TTC549 (cell line): ENCODE data around the gene LIMA1.
A peak's percentile ranks its signal among the peaks of the same experiment; 100 is the strongest.
"Not testable (repeated sequence)": the region's sequence is repeated elsewhere in the genome, so short reads cannot be mapped to it uniquely, and the experiment has no call there.

Experiments
- FAIRE-seq: peaks from 2 replicates; lab custom pipeline; 2012; peaks lifted over from hg19 to GRCh38; lab: Jason Lieb, UNC

The LIMA1 gene

DNA sequence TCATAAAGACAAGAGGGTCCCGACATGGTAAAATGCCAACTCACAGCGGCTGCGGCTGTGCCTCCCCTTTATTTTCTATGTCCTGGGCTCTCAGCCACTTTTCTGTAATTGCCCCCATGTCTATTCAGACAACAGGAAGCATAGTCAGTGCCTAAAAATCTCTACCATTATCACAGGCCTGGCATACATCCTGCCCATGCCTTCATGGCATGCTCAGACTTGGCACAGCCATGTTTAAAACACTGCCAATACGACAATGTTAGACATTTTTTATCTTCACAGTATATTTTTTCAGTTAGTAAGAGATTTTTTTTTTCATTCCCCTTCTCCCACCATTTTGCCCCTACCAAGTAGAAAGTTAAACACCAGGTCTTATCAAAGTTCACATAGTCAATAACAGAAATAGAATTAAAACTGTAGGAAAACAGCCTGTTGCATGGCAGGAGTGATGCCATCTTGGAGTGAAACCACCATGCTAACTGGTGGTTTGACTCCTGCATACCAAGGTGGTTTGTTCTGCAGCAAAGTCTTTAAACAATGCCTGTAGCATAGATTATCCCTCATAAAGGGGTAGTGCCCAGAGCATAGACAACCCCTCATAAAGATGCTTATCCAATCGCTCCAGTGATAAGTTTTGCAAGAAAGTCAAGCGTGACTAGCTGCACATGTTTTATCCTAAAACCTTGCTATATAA, 97.2 kb downstream of the LIMA1 start:
- no peak for FAIRE-seq

- no peak for FAIRE-seq
These were observed 97.9 kb downstream of the LIMA1 start for GRCh38 chr12:50185301-50185895.

DNA sequence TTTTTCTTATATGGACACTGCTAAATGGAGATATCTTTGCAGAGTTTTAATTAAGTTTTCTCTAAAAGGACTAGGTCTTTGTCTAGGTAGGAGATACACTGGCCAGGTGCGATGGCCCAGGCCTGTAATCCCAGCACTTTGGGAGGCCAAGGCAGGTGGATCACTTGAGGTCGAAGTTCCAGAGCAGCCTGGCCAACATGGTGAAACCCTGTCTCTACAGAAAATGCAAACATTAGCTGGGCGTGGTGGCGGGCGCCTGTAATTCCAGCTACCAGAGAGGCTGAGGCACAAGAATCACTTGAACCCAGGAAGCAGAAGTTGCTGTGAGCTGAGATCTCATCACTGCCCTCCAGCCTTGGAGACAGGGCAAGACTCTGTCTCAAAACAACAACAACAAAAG, 99.1 kb downstream of the LIMA1 start:
- no peak for FAIRE-seq

- no peak for FAIRE-seq
These were observed 100.9 kb downstream of the LIMA1 start for GRCh38 chr12:50182461-50182860.

GRCh38 chr12:50181691-50182090, 101.6 kb downstream of the LIMA1 start:
- no peak for FAIRE-seq

GRCh38 chr12:50175716-50176026, 107.6 kb downstream of the LIMA1 start:
- no peak for FAIRE-seq

GRCh38 chr12:50174971-50175715, 108.2 kb downstream of the LIMA1 start:
- peak; percentile 94 for FAIRE-seq

DNA sequence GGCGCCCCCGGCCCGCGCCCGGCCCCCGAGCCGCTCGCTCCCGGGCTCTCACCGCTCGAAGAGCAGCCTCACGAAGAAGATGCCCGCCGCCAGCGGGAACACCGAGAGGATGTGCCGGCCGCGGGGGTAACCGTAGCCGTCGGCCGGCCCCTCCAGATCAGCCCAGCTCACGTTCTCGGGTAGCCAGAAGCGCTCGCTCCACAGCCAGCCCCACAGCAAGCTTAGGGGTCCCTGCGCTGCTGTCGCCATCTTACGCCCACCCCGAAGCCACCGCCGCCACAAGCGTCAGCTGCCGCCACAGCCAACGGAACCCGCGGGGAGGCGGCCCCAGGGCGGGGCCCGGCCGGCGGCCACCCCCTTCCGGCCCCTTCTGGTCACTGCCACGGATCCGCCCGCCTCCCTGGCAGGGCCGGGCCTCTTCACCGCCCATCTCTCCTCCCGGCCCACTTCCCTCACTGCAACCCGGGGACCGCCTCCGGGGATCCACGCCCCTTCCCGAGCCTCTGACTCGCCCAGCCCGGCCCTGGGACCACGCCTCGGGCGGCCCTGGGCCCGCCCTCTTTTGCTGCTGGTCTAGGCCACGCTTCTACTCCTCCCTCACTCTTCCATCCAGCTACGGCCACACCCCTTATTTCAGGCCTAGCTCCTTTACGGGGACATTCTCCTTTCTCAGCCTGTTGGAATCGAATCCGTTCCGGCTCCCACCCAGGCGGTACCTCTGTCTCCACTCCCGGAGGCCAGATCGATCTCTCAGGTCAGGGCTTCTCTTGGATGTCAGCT, 116.1 kb downstream of the LIMA1 start, which contains the start of gene CERS5:
TSS of gene CERS5 (minus strand) at position 321 of the 780 bp plus-strand sequence. CDS start at position 249, 72 bp downstream.
- peak; percentile 82 for FAIRE-seq

DNA sequence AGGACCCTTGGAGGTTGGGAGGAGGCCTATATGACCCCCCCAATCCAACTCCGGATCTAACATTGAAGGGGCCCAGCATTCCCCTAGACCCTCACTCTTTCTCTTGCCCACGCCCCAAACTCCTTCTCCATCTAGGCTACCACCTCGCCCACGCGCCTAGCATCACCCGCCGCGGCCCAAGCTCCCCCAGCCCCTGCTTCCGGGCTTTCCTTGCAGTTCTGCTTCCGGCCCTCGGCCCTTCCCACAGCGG, 116.6 kb downstream of the LIMA1 start:
- FAIRE-seq, result no peak

DNA sequence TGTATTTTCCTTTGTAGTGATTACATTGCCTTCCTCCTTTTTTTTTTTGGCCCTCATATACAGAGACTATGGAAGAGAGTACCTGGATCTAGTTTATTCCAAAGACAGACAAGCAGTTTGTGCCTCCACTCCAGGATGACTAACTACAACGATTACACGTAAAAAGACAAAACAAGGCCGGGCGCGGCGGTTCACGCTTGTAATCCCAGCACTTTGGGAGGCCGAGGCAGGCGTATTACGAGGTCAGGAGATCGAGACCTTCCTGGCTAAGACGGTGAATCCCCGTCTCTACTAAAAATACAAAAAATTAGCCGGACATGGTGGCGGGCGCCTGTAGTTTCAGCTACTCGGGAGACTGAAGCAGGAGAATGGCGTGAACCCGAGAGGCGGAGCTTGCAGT, 118.4 kb downstream of the LIMA1 start:
- FAIRE-seq, result no peak

DNA sequence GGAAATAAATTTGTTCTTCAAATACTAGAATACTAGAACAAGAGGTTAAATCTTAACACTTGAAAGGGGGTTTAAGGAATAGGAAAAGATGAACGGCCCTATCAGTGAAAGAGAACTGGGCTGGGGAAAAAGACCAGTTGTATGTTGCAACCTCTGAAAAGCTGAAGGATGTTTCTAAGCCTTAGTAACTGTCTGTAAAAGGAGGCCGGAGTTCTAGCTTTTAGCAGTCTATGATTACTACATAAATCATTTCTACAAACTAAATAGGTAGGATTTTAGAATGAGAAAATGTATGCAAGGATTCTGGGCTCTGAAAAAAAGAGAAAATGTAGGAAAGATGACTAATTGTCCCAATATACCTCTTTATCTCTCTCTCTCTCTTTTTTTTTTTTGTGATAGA, 121.1 kb downstream of the LIMA1 start:
- FAIRE-seq, result no peak

GRCh38 chr12:50160643-50161042, 122.7 kb downstream of the LIMA1 start:
- no peak for FAIRE-seq

GRCh38 chr12:50157259-50157658, 126.1 kb downstream of the LIMA1 start:
- no peak for FAIRE-seq

- FAIRE-seq, result no peak
These were observed 126.7 kb downstream of the LIMA1 start for GRCh38 chr12:50156641-50157040.

DNA sequence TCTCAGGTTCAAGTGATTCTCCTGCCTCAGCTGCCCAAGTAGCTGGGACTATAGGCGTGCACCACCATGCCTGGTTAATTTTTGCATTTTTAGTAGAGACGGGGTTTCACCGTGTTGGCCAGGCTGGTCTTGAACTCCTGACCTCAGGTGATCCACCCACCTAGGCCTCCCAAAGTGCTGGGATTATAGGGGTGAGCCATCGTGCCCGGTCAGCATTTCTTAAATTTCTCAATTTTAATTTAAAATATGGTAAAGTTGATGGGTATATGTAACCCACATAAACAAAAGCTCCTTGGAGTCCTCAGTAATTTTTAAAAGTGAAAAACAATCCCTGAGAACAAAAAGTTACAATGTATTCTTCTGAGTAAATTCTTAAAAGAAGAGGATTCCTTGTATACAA, 128.4 kb downstream of the LIMA1 start:
- not testable (repeated sequence) for FAIRE-seq

- FAIRE-seq, result no peak
These were observed 132.2 kb downstream of the LIMA1 start for GRCh38 chr12:50151047-50151687.

DNA sequence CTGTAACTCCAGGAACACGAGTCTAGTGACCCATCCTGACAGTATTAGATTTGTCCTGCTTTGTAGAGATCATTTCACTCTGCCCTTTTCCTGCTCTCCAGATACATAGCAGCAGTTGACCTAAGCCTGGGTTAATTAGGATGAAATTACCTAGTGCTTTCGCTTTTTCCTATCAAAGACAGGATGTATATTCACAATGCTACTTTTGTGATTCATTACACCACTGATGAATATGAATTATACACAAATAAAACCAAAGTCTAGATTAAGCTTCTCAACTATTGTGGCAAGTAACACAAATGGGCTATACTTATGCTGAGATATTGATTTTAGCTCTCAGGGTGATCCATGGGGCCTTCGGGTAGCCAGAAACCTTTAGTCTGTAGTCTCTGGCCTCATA, 134.0 kb downstream of the LIMA1 start:
- no peak for FAIRE-seq

DNA sequence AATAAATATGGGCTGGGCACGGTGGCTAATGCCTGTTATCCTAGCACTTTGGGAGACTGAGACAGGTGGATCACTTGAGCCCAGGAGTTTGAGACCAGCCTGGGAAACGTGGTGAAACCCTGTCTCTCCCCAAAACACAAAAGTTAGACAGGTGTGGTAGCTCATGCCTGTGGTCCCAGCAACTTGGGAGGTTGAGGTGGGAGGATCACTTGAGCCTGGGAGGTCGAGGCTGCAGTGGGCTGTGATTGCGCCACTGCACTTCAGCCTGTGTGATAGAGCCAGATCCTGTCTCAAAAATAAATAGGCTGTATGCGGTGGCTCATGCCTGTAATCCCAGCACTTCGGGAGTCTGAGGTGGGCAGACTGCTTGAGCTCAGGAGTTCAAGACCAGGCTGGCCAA, 135.3 kb downstream of the LIMA1 start:
- FAIRE-seq, result not testable (repeated sequence)

- FAIRE-seq, result no peak
These were observed 136.0 kb downstream of the LIMA1 start for GRCh38 chr12:50147281-50147680.

DNA sequence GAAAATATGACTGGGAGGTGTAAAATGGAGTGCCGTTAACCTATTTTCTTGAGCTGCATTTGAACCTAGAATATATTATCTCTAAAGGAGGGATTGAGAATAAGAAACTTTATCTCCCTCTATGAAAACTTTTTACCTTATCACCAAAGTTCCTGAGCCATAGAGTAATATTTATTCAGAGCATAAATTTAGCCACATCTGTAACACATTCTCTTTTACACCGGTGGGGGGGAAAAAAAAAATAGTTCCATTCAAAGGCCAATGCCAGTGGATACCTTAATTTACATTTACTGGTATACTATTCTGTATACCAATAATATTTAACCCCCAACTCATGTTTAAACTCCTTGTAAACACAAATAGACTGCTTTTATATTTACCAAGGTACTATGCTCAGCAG, 137.9 kb downstream of the LIMA1 start:
- no peak for FAIRE-seq

- FAIRE-seq, result no peak
These were observed 140.3 kb downstream of the LIMA1 start for GRCh38 chr12:50142993-50143392.

DNA sequence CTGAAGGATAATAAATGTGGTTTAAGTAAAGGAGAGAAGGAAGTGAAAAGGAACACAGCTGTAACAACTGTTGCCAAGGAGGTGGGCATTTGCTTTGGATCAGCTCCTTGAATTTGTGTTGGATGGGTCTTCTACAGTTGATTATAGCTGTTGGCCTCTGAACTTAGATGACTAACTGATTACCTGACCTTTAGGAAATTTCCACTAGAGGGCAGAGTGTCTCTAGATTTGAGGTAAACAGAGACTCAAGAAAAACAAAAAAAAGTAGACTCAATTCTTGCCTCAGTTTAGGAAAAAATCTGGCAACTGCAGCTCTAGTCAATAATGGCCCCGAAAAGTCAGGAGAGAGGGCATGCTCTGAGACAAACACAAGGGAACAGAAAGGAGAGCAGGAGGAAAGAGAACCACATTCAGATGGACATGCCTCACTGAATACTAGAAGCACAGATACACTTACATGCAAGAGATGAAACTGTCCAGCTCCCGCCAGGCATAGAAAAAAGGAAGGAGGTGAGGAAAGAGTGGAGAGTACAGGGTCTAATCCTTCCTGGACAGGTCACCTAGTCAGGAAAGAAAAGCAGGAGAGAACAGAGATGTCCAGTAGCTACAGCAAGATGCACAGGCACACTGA, 150.7 kb downstream of the LIMA1 start:
- FAIRE-seq, result no peak
